GM18519 (cell line): Measurements from ENCODE around the gene GPR34.

Experiments
- ATAC-seq: cut with Tn5 transposase; IDR thresholded peaks from one replicate; pipeline ENCODE4 v1.9.1; 2021; ENCODE audit warnings: mild to moderate bottlenecking, moderate library complexity; ENCODE audit not compliant: unreplicated experiment, low FRiP score

GPR34 gene

GRCh38 chrX:41730081-41730480 is 41.3 kb downstream of the GPR34 start:
- no peak for ATAC-seq

- ATAC-seq = no peak
Observed at GRCh38 chrX:41732260-41732659, 43.5 kb downstream of the GPR34 start.

GRCh38 chrX:41733939-41734338 is 45.2 kb downstream of the GPR34 start:
- ATAC-seq = peak; percentile 95

GRCh38 chrX:41734530-41734929 is 45.8 kb downstream of the GPR34 start:
- no peak for ATAC-seq

- no peak for ATAC-seq
Observed at GRCh38 chrX:41737065-41737464, 48.3 kb downstream of the GPR34 start.

- no peak for ATAC-seq
Observed at GRCh38 chrX:41739871-41740270, 51.1 kb downstream of the GPR34 start.
